A673 (cell line): ENCODE data around the gene PDE4DIP. TPM values are rescaled to one million over a fixed set of nuclear protein-coding genes. Genes with fewer than 3 reads are reported as not detected.
"Not testable (repeated sequence)": the region's sequence is repeated elsewhere in the genome, so short reads cannot be mapped to it uniquely, and the experiment has no call there.

Source experiments
- BruUV-seq: library from RNA; stranded (reverse); fragments of 400-500 nt; replicated peaks from 2 replicates; lab custom pipeline; 2021; lab: Mats Ljungman, UMichigan
- CTCF ChIA-PET: fragments of 300-600 bp; sonication (Branson Sonifier 250); formaldehyde crosslinking; loops from one replicate; lab custom pipeline; 2022; ENCODE audit warnings: antibody characterized with exemption; lab: Charles Lee
- POLR2A ChIA-PET: fragments of 300-600 bp; sonication (Branson Sonifier 250); formaldehyde crosslinking; loops from one replicate; lab custom pipeline; 2022; ENCODE audit warnings: antibody characterized with exemption; ENCODE audit not compliant: low non-redundant PET; lab: Charles Lee
- DNase-seq: peaks from one replicate; pipeline ENCODE4 v3.0.0-alpha.2; 2015; ENCODE audit warnings: low spot score
- H3K27ac ChIP-seq: fragments of 200-600 bp; sonication (generic); 2 replicates; pipeline ENCODE4 v1.5.1; 2016; ENCODE audit warnings: mixed run types, low read depth, mild to moderate bottlenecking, mixed read lengths, antibody characterized with exemption, low read length; ENCODE audit not compliant: poor library complexity, severe bottlenecking
- H3K27me3 ChIP-seq: fragments of 200-600 bp; sonication (generic); replicated peaks from 2 replicates; pipeline ENCODE4 v1.6.1; 2017; ENCODE audit warnings: mixed run types, low read depth, mild to moderate bottlenecking, mixed read lengths, antibody characterized with exemption, low read length; ENCODE audit not compliant: insufficient read depth, poor library complexity
- H3K36me3 ChIP-seq: fragments of 200-600 bp; sonication (generic); 2 replicates; pipeline ENCODE4 v1.6.1; 2016; ENCODE audit warnings: mixed run types, mild to moderate bottlenecking, mixed read lengths, antibody characterized with exemption, low read length; ENCODE audit not compliant: insufficient read depth, poor library complexity, severe bottlenecking
- H3K4me1 ChIP-seq: fragments of 200-600 bp; sonication (generic); 2 replicates; pipeline ENCODE4 v1.6.1; 2017; ENCODE audit warnings: mixed run types, mild to moderate bottlenecking, mixed read lengths, antibody characterized with exemption, low read length; ENCODE audit not compliant: insufficient read depth, poor library complexity, severe bottlenecking
- H3K4me3 ChIP-seq: fragments of 200-600 bp; sonication (generic); 2 replicates; pipeline ENCODE4 v1.5.1; 2016; ENCODE audit warnings: low read depth, mixed run types, mild to moderate bottlenecking, mixed read lengths, low read length; ENCODE audit not compliant: poor library complexity, severe bottlenecking
- H3K9me3 ChIP-seq: fragments of 200-600 bp; sonication (generic); 2 replicates; pipeline ENCODE4 v1.6.1; 2016; ENCODE audit warnings: mixed run types, low read depth, mild to moderate bottlenecking, mixed read lengths, antibody characterized with exemption, low read length; ENCODE audit not compliant: poor library complexity, severe bottlenecking
- intact Hi-C: fragments of 100-400 bp; cut with micrococcal nuclease; formaldehyde crosslinking; loops from one replicate; pipeline ENCODE4 v1.10.0; 2022; ENCODE audit not compliant: unreplicated experiment
- total RNA-seq: library from RNA; stranded (reverse); gene quantifications from 2 replicates; pipeline ENCODE4 v1.2.3, GENCODE V29; 2021

PDE4DIP gene
- total RNA-seq, 1 experiment from 2014 or later, result 68.7 TPM

DNA sequence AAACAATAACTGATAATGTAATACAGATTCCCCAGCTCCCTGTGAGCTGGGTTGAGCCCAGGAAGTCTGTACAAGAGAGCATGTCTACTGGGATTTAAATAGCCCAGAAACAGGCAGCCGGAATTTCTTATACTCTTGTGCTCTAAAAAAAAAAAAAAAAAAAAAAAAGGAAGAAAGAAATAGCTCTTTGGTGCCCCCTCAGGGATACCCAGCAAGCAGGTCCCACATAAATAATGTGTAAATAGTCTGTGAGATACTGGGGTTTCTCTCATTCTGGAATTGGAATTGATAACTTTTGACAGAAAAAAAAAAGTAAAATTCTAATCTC is 25.4 kb downstream of the PDE4DIP start:
- intact Hi-C loops, POLR2A ChIA-PET, H3K4me3 ChIP-seq, DNase-seq, CTCF ChIA-PET, H3K9me3 ChIP-seq, H3K27ac ChIP-seq, H3K27me3 ChIP-seq, BruUV-seq, H3K36me3 ChIP-seq, H3K4me1 ChIP-seq: not testable (repeated sequence)

GRCh38 chr1:148874408-148875388 is 30.5 kb downstream of the PDE4DIP start:
- POLR2A ChIA-PET, result not testable (repeated sequence)

DNA sequence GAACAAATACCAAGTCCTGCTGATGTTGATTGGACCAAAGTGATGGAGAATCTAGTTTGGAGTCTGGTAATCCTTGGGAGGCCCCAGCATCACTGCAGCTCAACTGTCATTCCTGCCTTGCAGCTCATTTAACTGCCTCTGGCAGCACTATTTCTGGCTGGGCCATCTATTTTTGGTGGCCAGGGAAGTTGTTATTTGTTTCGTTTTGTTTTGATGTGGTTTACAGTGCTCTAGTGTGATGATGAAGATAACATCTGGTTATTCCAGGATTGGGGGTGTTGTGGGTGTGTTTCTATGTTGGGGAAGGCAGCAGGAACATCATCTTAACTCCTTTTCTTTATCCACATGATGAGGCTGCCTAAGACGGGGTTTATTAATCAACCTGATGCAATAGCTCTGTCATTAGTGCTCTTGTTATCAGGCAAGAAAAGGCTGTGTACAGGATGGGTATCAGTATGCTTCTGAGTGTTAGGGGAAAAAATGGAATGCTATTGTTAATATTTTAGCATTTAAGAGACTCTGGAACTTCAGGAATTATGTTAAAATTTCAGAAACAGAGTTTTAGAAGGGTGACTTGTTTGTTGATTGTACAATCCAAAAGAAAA is 35.7 kb downstream of the PDE4DIP start:
- CTCF ChIA-PET, H3K27me3 ChIP-seq, H3K36me3 ChIP-seq, POLR2A ChIA-PET, BruUV-seq, H3K4me1 ChIP-seq, H3K27ac ChIP-seq, intact Hi-C loops, H3K9me3 ChIP-seq, H3K4me3 ChIP-seq, DNase-seq: not testable (repeated sequence)

More at GRCh38 chr1:148874408-148875388, 30.5 kb downstream of the PDE4DIP start:
- DNase-seq, H3K36me3 ChIP-seq, CTCF ChIA-PET, BruUV-seq, H3K4me1 ChIP-seq, H3K27ac ChIP-seq, H3K9me3 ChIP-seq, H3K27me3 ChIP-seq, intact Hi-C loops, H3K4me3 ChIP-seq: not testable (repeated sequence)

- H3K27me3 ChIP-seq, DNase-seq, H3K4me1 ChIP-seq, CTCF ChIA-PET, H3K4me3 ChIP-seq, BruUV-seq, POLR2A ChIA-PET, H3K36me3 ChIP-seq, H3K9me3 ChIP-seq, H3K27ac ChIP-seq, intact Hi-C loops: not testable (repeated sequence)
Measured at GRCh38 chr1:148881261-148881660, 37.0 kb downstream of the PDE4DIP start.

DNA sequence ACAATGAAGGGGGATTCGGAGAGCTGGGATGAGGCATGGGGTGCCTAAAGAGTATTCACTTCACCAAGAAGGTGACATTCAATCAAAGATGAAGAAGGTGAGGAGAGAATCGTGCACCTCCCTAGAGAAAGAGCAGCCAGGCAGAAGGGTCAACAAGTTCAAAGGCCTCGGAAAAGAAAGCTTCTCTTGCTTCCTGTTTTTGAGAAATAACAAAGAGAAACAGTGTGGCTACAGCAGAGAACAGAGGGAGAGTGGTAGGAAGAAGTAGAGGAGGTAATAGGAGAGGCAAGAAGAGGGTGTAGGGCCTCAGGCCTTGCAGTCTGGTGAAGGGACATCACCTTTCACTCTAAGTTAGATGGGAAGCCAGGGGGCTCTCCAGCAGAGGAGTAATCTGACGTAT is 41.0 kb downstream of the PDE4DIP start:
- H3K27me3 ChIP-seq, H3K9me3 ChIP-seq, H3K4me1 ChIP-seq, H3K36me3 ChIP-seq, intact Hi-C loops, CTCF ChIA-PET, BruUV-seq, POLR2A ChIA-PET, H3K27ac ChIP-seq, DNase-seq, H3K4me3 ChIP-seq: not testable (repeated sequence)

DNA sequence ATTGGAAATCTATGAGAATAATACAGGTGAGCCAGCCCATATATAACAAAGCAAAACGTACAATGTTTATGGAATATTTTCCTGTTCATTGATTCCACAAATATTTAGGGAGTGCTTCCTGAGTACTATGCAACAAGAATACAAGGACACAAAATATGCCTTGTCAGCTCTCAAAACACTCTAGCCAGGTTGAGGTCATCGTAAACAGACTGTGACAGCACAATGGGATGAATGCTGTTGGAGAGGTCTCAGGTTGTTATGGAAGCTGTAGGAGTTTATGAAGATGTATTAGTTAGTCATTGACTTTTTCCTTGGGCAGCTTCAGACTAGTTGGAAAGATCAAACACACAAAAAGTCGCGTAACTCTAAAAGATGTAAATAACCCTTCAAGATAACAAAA is 42.1 kb downstream of the PDE4DIP start:
- H3K27me3 ChIP-seq, POLR2A ChIA-PET, H3K9me3 ChIP-seq, H3K36me3 ChIP-seq, BruUV-seq, H3K27ac ChIP-seq, H3K4me3 ChIP-seq, intact Hi-C loops, DNase-seq, CTCF ChIA-PET, H3K4me1 ChIP-seq: not testable (repeated sequence)

- H3K27me3 ChIP-seq, H3K36me3 ChIP-seq, H3K4me3 ChIP-seq, H3K9me3 ChIP-seq, POLR2A ChIA-PET, H3K27ac ChIP-seq, BruUV-seq, intact Hi-C loops, DNase-seq, CTCF ChIA-PET, H3K4me1 ChIP-seq: not testable (repeated sequence)
Measured at GRCh38 chr1:148888597-148888996, 44.4 kb downstream of the PDE4DIP start.
